Loucy (cell line): ENCODE measurements around the gene SAPCD1.

Source experiments
- H2AFZ ChIP-seq: fragments of 200-600 bp; sonication (generic); 2 replicates; pipeline ENCODE4 v1.6.0; 2016; ENCODE audit warnings: antibody characterized with exemption, mild to moderate bottlenecking, low read length, moderate library complexity
- H3F3A ChIP-seq: fragments of 200-600 bp; 2 replicates; pipeline ENCODE4 v1.6.0; 2016; ENCODE audit warnings: antibody characterized with exemption, low read depth, mild to moderate bottlenecking
- H3K27me3 ChIP-seq: fragments of 200-600 bp; sonication (generic); 2 replicates; pipeline ENCODE4 v1.6.1; 2014; ENCODE audit warnings: low read length, mild to moderate bottlenecking; ENCODE audit not compliant: insufficient read depth, poor library complexity, severe bottlenecking
- H3K36me3 ChIP-seq: fragments of 200-600 bp; sonication (generic); 2 replicates; pipeline ENCODE4 v1.6.1; 2016; ENCODE audit warnings: low read length; ENCODE audit not compliant: insufficient read depth
- H3K4me1 ChIP-seq: fragments of 200-600 bp; sonication (generic); 2 replicates; pipeline ENCODE4 v1.5.1; 2014; ENCODE audit warnings: low read length, mild to moderate bottlenecking; ENCODE audit not compliant: insufficient read depth, poor library complexity, severe bottlenecking
- H3K4me2 ChIP-seq: fragments of 200-600 bp; sonication (generic); 2 replicates; pipeline ENCODE4 v1.6.0; 2014; ENCODE audit warnings: antibody characterized with exemption, low read length, low read depth, mild to moderate bottlenecking; ENCODE audit not compliant: poor library complexity, severe bottlenecking
- H3K4me3 ChIP-seq: fragments of 200-600 bp; sonication (generic); 2 replicates; pipeline ENCODE4 v1.5.1; 2014; ENCODE audit warnings: low read length, mild to moderate bottlenecking, mixed read lengths; ENCODE audit not compliant: poor library complexity, severe bottlenecking
- H3K79me2 ChIP-seq: fragments of 200-600 bp; sonication (generic); 2 replicates; pipeline ENCODE4 v1.6.1; 2014; ENCODE audit warnings: low read length; ENCODE audit not compliant: insufficient read depth
- H3K9ac ChIP-seq: fragments of 200-600 bp; sonication (generic); 2 replicates; pipeline ENCODE4 v1.6.0; 2014; ENCODE audit warnings: mild to moderate bottlenecking, low read depth, low read length, moderate library complexity; ENCODE audit not compliant: poor library complexity, severe bottlenecking
- H3K9me2 ChIP-seq: fragments of 200-600 bp; sonication (generic); replicated peaks from 2 replicates; pipeline ENCODE4 v1.6.1; 2016; ENCODE audit warnings: low read depth, low read length, mixed read lengths
- H3K9me3 ChIP-seq: fragments of 200-600 bp; sonication (generic); 2 replicates; pipeline ENCODE4 v1.6.1; 2014; ENCODE audit warnings: mild to moderate bottlenecking, antibody characterized with exemption, low read length, low read depth; ENCODE audit not compliant: insufficient read depth
- H4K20me1 ChIP-seq: fragments of 200-600 bp; sonication (generic); 2 replicates; pipeline ENCODE4 v1.6.0; 2014; ENCODE audit warnings: antibody characterized with exemption, low read length, mild to moderate bottlenecking; ENCODE audit not compliant: insufficient read depth, poor library complexity, severe bottlenecking
- EZH2phosphoT487 ChIP-seq: fragments of 200-600 bp; IDR thresholded peaks from 2 replicates; pipeline ENCODE4 v1.6.1; 2018; ENCODE audit warnings: antibody characterized with exemption, mild to moderate bottlenecking, moderate library complexity, borderline replicate concordance
- TF ChIP-seq, protein P1 (sequence below): fragments of 200-600 bp; sonication (generic); conservative IDR thresholded peaks from 2 replicates; pipeline ENCODE4 v1.5.1; 2014; ENCODE audit warnings: mild to moderate bottlenecking, antibody characterized with exemption, low read length

SAPCD1 gene

DNA sequence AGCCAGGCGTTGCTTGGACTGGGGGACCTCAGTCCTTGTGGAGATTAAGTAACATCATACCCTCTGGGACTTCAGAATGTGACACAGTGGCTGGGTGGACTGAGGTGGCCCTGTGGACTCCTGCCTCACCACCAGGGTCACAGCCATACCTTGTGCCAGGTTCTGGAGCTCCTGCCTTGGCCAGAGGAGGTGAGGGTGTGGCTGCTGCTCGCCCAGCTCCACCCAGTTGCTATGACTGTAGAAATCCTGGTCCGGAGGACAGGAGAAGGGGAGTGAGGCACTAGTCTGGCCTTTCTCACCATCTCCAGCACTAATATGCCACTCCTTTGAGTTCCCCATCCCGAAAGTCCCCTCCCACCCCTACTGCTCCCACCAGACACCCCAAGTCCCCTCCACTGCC is 12.7 kb downstream of the SAPCD1 start:
- Histone ChIP-seq H2AFZ (no peak overlapping the region), H3K27me3 (no peaks in the 10 kb centered on the region), H3K9me3 (no peaks in the 10 kb centered on the region), H4K20me1 (no peaks in the 10 kb centered on the region), H3K79me2 (no peaks in the 10 kb centered on the region), H3K4me2 (no peak overlapping the region), H3K4me1 (peaks cover 18% of the 10 kb centered on the region), H3K4me3 (no peak overlapping the region), H3K9me2 (no peaks in the 10 kb centered on the region), H3F3A (no peaks in the 10 kb centered on the region), H3K9ac (no peak overlapping the region), H3K36me3 (peaks cover 10% of the 10 kb centered on the region; the same call in 1 of the 2 replicates)
- TF ChIP-seq EZH2phosphoT487 = no peak
- TF ChIP-seq, protein P1, sequence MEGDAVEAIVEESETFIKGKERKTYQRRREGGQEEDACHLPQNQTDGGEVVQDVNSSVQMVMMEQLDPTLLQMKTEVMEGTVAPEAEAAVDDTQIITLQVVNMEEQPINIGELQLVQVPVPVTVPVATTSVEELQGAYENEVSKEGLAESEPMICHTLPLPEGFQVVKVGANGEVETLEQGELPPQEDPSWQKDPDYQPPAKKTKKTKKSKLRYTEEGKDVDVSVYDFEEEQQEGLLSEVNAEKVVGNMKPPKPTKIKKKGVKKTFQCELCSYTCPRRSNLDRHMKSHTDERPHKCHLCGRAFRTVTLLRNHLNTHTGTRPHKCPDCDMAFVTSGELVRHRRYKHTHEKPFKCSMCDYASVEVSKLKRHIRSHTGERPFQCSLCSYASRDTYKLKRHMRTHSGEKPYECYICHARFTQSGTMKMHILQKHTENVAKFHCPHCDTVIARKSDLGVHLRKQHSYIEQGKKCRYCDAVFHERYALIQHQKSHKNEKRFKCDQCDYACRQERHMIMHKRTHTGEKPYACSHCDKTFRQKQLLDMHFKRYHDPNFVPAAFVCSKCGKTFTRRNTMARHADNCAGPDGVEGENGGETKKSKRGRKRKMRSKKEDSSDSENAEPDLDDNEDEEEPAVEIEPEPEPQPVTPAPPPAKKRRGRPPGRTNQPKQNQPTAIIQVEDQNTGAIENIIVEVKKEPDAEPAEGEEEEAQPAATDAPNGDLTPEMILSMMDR = no peak

DNA sequence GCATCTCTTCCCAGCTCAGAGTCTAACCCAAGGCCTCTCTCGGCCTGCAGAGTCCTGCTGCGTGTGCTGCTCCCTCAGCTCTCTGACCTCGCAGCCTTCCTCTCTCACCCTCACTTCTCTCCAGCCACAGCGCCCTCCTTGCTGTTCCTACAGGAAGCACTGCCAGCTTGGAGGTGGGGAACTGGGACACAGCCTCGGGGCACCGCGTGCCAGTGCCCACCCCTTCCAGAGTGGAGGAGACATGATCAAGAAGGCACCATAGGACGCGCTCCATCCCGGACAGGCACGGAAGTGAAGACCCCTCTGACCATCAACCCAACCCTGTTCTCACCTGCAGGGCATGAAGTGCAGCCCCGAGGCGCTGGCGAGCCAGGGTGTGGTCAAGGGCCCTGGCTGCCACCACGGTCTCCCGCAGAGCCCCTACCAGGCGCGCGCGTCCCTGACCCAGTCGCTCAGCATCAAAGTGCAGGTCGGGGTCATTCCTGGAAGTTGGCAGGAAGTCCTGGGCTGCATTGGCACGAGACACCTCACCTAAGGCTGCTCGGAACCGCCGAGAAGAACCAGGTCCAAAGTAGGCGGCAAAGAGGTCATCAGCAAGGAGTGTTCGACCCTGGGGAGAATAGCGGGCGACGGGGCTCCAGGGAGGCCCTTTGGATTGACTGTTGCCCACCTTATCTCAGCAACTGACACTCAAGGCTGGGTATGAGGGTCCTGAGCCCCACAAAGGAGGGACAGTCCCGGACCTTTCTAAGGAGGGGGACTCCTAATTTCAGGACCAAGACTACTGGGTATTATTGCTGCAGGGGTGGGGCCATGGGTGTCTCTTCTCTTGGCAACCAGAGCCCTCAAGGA is 13.4 kb downstream of the SAPCD1 start:
- H3K27me3 ChIP-seq = no peaks in the 10 kb centered on the region
- no peaks in the 10 kb centered on the region for H3F3A ChIP-seq
- no peak overlapping the region for H3K4me3 ChIP-seq
- peaks cover 18% of the 10 kb centered on the region for H3K4me1 ChIP-seq
- no peaks in the 10 kb centered on the region for H3K79me2 ChIP-seq
- H3K9me2 ChIP-seq = no peaks in the 10 kb centered on the region
- H3K9me3 ChIP-seq = no peaks in the 10 kb centered on the region
- no peak overlapping the region for H2AFZ ChIP-seq
- no peak overlapping the region for H3K4me2 ChIP-seq
- H4K20me1 ChIP-seq = no peaks in the 10 kb centered on the region
- TF ChIP-seq EZH2phosphoT487 = no peak
- TF ChIP-seq, protein P1 = no peak
- H3K9ac ChIP-seq = no peak overlapping the region
- peaks cover 17% of the 10 kb centered on the region; the same call in 1 of the 2 replicates for H3K36me3 ChIP-seq

DNA sequence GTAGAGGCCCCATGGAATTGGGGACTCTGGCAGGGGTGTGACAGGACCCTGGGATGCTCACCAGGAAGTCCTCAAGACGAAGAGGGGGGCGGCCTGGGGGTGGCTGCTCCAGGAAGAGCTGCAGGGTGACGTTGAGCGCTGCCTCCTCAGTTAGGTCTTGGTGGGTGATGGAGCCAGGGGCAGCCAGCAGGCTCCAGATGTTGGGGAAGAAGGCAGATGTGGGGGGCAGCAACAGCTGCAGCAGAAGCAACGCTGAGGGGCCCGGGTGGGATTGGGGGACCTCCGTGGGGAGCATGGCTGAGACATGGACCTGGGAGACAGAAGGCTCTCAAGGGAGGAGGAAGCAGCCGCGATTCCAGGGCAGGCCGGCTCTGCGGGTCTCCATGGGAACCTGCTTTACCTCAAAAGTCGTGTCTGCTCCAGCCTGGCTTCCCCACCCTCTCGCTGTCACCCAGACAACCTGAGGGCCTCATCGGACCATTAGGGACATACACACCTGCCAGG is 14.1 kb downstream of the SAPCD1 start:
- no peaks in the 10 kb centered on the region for H3K27me3 ChIP-seq
- peaks cover 21% of the 10 kb centered on the region; the same call in 1 of the 2 replicates for H3K36me3 ChIP-seq
- no peak overlapping the region for H2AFZ ChIP-seq
- H3K4me3 ChIP-seq = no peak overlapping the region
- no peak overlapping the region for H3K4me2 ChIP-seq
- no peaks in the 10 kb centered on the region for H4K20me1 ChIP-seq
- no peaks in the 10 kb centered on the region for H3K79me2 ChIP-seq
- H3K9me3 ChIP-seq = no peaks in the 10 kb centered on the region
- H3K9me2 ChIP-seq = no peaks in the 10 kb centered on the region
- no peak for TF ChIP-seq EZH2phosphoT487
- peaks cover 18% of the 10 kb centered on the region for H3K4me1 ChIP-seq
- H3F3A ChIP-seq = no peaks in the 10 kb centered on the region
- H3K9ac ChIP-seq = no peak overlapping the region
